ENCODE data around the gene GRM1.

Gene GRM1

GRCh38 chr6:146369866-146370265 is 341.0 kb downstream of the GRM1 start:
- no peak for DNase-seq (ENCODE audit: low read depth)

DNA sequence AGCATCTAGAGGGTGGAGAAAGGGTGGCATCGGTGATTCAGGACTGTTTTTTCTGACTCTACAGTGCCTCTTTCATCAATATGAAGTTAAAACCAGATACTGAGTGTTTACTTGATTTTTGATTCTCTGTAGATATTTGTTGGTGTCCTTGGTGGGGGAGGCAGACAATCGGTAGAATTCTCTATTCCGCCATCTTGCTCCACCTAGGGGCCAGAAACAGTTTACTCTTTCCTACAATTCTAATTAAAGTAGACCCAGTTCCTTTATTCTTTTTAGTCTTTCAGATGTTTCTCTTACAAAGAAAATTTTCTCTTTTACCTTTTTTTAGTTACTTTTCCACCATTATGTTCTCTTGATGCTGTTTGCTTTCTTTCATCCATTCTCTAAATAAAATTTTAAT is 352.6 kb downstream of the GRM1 start:
- DNase-seq (ENCODE audit: low read depth), result no peak

- DNase-seq (ENCODE audit: low read depth), result no peak
These were observed 360.0 kb downstream of the GRM1 start for GRCh38 chr6:146388736-146389364.

DNA sequence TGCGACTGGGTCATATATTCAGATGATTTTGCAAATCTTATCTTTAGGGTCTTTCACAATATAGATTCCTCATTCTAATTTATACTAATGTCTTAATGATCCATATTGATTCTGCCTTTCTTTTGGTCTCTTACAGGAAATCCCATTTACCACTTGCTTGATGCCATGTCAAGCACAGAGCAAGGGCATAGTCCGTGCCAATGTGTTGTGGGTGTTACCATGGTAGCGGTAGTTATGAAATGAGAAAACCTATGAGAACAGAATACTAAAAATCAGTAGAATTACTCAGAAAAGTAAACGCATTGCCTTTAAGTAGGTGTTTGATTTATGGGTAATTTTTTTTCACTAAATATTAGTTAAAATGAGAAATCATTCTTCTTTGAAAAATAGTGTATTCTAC is 360.9 kb downstream of the GRM1 start:
- no peak for DNase-seq (ENCODE audit: low read depth)

DNA sequence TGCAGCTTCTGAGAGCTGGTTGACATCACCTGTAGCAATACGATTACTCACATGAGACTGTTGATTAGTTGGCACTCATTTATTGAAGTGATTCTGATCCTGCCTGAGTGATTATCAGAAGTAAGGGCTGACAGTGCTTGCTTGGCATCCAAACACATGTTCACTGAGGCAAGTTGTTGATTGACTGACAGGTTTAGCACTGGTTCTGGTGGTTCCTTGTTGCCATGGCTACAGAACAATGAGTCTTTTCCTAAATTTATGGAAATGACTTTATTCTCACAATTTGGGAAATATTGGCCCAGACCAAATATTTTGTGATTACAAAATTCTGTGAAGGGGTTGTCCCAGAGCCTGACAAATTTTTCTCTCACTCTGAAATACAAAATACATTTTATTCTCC is 368.8 kb downstream of the GRM1 start:
- DNase-seq (ENCODE audit: low read depth), result no peak

- no peak for DNase-seq (ENCODE audit: low read depth)
These were observed 373.6 kb downstream of the GRM1 start for GRCh38 chr6:146402476-146402875.

DNA sequence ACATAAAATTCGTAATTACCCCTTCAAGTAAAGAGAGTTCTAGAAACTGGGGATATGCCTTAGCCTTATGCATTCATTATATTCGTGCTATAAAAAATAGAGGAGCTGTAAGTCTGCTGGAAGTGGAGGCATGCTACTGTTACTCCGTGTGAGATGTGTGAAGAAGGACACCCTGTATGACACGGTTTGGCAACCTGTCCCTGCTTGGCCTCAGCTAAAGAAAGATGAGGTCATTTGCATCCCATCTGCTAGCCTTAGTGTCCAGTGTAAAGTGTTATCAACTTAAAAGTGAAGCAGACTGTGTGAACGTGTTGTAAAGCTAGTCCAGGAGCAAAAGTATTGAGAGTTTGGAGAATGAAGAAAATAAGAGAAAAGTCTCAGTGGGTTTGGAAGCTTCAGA is 379.7 kb downstream of the GRM1 start:
- no peak for DNase-seq (ENCODE audit: low read depth)

DNA sequence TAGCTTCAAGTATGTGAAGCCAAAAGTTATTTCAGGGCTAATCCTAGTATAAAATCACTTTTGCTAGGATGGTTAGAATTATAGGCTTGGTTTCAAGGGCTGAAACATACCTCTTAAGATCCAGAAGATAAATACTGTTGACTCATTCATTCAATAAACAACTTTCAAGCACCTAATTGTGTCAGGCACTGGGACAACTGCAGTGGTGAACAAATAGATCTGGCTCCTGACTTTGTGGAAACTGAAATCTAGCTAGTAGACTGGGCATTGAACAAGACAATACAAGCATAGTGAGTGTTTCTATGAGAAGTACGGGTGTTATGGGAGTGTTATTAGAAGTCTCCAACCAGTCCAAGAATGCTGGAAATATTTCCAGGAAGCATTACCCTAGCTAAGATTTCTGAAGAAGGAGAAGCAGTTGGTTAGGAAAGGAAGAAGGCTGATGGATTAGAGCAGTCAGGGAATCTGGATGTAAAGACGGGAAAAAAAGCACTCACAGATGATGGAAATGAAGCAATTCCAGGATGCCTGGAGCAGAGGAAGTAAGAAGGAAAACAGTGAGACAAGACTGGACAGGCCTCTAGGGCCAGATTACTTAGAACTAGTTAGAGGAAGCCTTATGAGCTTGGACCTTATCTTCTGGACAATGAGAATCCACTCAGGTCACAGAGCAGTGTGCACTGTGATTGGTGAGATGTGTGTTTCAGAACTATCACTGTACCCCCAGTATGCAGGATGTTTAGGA is 382.2 kb downstream of the GRM1 start:
- DNase-seq (ENCODE audit: low read depth), result no peak

GRCh38 chr6:146419576-146419975 is 390.7 kb downstream of the GRM1 start:
- no peak for DNase-seq (ENCODE audit: low read depth)

GRCh38 chr6:146420255-146420654 is 391.4 kb downstream of the GRM1 start:
- no peak for DNase-seq (ENCODE audit: low read depth)

- no peak for DNase-seq (ENCODE audit: low read depth)
These were observed 394.0 kb downstream of the GRM1 start for GRCh38 chr6:146422789-146423375.

DNA sequence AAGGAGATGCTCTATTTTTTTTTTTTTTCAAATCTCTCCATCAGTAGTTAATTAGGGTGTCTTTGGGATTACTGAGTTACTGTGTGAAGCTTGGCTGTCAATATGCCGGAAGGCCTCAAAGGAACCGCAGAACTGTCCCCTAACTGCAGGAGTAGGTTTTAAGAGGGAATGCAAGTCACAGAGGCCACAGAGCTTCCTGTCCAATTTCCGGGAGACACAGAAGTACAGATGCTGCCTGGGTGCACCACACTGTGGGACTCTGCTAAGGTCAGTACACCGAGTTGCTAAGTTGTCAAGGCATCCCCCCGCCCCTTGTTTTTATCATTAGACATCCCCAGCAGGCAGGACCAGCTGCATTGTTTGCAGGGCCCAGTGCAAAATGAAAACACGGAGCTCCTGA is 394.6 kb downstream of the GRM1 start:
- no peak for DNase-seq (ENCODE audit: low read depth)

- no peak for DNase-seq (ENCODE audit: low read depth)
These were observed 397.7 kb downstream of the GRM1 start for GRCh38 chr6:146426516-146426915.

DNA sequence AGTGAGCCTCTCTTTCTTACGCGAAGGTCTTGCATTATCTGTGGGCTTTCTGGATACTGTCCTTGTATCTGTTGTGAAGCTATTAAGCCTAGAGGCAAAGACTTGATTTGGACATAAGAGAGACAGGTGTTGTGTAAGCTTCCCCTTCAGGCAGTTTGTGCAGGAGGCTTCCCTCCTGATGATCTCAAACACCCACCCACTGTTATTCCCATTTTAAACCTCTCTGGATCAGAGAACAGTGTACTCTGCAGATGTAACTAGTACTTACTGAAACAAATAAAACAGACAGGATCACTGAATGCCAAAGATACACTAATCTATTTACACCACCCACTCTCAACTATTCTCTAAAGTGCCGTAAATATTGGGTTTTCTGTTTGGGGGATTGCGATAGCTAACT is 401.0 kb downstream of the GRM1 start:
- DNase-seq (ENCODE audit: low read depth), result no peak

GRCh38 chr6:146433881-146434731 is 405.2 kb downstream of the GRM1 start:
- DNase-seq (ENCODE audit: low read depth), result no peak

GRCh38 chr6:146434732-146435390 is 406.0 kb downstream of the GRM1 start:
- DNase-seq (ENCODE audit: low read depth), result no peak

GRCh38 chr6:146441907-146442306 is 413.0 kb downstream of the GRM1 start:
- DNase-seq (ENCODE audit: low read depth), result no peak

- DNase-seq (ENCODE audit: low read depth), result no peak
These were observed 415.3 kb downstream of the GRM1 start for GRCh38 chr6:146444189-146444588.

DNA sequence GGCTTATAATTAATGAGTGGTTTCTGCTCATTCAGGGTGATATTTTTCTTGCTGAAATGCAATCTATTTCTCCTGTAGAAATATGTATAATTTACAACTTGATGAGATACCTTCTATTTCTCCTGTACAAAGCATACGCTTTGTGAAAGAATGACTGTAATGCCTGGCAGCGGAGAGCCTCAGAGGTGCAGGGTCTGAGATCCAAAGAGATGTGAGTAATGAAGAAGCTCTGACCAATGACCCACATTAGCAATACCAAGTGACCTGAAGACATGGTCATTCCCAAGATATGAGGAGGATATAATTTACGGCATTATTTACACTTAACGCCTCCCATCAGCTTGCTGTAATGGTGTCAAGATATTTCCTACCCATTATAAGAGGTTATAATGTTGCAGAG is 416.4 kb downstream of the GRM1 start:
- no peak for DNase-seq (ENCODE audit: low read depth)

DNA sequence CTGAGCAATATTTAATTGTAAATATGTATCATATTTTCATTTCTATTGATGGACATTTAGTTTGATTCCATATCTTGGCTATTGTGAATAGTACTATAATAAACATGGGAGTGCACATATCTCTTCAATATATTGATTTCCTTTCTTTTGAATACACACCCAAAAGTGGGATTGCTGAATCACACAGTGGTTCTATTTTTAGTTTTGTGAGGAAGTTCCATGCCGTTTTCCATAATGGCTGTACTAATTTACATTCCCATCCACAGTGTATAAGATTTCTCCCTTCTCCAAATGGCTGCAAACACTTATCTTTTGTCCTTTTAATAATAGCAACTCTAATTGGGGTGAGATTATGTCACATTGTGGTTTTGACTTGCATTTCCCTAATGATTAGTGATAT is 428.0 kb downstream of the GRM1 start:
- DNase-seq (ENCODE audit: low read depth), result no peak

GRCh38 chr6:146460941-146461340 is 432.1 kb downstream of the GRM1 start:
- DNase-seq (ENCODE audit: low read depth), result no peak
